ENCODE data around the gene ZNF839.
A peak's percentile ranks its signal among the peaks of the same experiment; 100 is the strongest.

The ZNF839 gene

DNA sequence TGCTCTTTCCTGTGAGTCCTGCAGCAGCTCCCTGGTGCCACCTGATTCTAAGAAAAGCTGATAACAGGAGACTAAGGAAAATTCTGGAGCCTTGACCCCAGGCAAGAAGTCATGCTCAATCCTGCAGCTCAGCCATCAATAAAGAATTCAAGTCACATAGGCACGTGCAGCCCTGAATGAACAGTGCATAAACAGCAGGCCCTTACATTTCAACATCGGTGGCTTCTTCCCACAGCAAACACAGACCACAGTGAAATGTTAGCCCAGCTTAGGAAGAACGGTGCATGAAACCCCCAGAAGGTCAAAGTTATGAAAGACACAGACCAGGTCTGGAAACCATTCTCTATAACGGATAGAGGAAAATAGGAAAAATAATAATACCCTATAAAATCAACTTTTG, 32.7 kb downstream of the ZNF839 start:
- Mint-ChIP-seq H3K27me3 (ENCODE audit: low read depth) (no peaks in the 10 kb centered on the region), H3K36me3 (ENCODE audit: low read depth) (peaks cover 54% of the 10 kb centered on the region), H3K4me1 (no peaks in the 10 kb centered on the region), H3K27ac (no peak overlapping the region), H3K4me3 (no peak overlapping the region), H3K9me3 (no peaks in the 10 kb centered on the region)
- TF ChIP-seq, protein P1, sequence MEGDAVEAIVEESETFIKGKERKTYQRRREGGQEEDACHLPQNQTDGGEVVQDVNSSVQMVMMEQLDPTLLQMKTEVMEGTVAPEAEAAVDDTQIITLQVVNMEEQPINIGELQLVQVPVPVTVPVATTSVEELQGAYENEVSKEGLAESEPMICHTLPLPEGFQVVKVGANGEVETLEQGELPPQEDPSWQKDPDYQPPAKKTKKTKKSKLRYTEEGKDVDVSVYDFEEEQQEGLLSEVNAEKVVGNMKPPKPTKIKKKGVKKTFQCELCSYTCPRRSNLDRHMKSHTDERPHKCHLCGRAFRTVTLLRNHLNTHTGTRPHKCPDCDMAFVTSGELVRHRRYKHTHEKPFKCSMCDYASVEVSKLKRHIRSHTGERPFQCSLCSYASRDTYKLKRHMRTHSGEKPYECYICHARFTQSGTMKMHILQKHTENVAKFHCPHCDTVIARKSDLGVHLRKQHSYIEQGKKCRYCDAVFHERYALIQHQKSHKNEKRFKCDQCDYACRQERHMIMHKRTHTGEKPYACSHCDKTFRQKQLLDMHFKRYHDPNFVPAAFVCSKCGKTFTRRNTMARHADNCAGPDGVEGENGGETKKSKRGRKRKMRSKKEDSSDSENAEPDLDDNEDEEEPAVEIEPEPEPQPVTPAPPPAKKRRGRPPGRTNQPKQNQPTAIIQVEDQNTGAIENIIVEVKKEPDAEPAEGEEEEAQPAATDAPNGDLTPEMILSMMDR (IDR thresholded peaks at IDR 0.05; ENCODE audit: unreplicated experiment in 3 of 3) = no peak

DNA sequence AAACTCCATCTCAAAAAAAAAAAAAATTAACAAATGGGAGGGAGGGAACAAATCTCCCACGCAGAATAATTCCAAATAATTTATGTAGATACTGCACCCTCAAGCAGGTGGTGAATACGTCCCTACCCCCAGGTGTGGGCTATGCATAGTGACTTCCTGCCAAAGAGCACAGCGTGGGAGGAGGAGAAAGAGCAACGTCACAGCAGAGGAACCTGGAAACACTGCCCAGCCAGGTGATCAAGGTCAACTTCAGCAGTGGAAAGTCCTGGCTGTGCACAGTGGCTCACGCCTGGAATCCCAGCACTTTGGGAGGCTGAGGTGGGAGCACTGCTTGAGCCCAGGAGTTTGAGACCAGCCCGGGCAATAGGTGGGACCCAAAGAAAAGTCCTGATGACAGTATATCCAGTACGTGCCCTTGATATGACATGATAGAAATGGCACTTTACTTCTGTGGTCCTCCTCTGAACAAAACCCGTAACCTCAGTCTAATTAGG, 33.6 kb downstream of the ZNF839 start:
- no peak overlapping the region for H3K27ac Mint-ChIP-seq
- peaks cover 54% of the 10 kb centered on the region for H3K36me3 Mint-ChIP-seq (ENCODE audit: low read depth)

DNA sequence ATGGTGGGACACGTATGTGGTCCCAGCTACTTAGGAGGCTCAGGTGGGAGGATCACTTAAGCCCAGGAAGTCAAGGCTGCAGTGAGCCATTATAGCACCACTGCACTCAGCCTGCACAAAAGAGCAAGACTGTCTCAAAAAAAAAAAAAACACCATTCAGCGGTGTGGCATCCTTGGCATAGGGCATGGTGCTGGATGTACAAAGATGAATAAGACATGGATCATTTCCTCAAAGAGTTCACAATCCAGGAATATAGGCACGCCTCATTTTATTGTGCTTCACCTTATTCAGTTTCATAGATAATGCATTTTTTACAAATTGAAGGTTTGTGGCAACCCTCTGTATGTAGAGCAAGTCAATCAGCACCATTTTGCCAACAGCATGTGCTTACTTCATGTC, 36.7 kb downstream of the ZNF839 start:
- TF ChIP-seq, protein P1 (IDR thresholded peaks at IDR 0.05; ENCODE audit: unreplicated experiment in 3 of 3) = no peak
- H3K27me3 Mint-ChIP-seq (ENCODE audit: low read depth) = no peaks in the 10 kb centered on the region
- H3K9me3 Mint-ChIP-seq = no peaks in the 10 kb centered on the region
- peaks cover 6% of the 10 kb centered on the region for H3K4me1 Mint-ChIP-seq
- peaks cover 37% of the 10 kb centered on the region for H3K36me3 Mint-ChIP-seq (ENCODE audit: low read depth)
- H3K4me3 Mint-ChIP-seq = no peak overlapping the region
- no peak overlapping the region for H3K27ac Mint-ChIP-seq

More for the DNA sequence above, 33.6 kb downstream of the ZNF839 start:
- no peaks in the 10 kb centered on the region for H3K9me3 Mint-ChIP-seq
- TF ChIP-seq, protein P1 (IDR thresholded peaks at IDR 0.05; ENCODE audit: unreplicated experiment in 3 of 3) = no peak
- no peak overlapping the region for H3K4me3 Mint-ChIP-seq
- H3K27me3 Mint-ChIP-seq (ENCODE audit: low read depth) = no peaks in the 10 kb centered on the region
- H3K4me1 Mint-ChIP-seq = no peaks in the 10 kb centered on the region

DNA sequence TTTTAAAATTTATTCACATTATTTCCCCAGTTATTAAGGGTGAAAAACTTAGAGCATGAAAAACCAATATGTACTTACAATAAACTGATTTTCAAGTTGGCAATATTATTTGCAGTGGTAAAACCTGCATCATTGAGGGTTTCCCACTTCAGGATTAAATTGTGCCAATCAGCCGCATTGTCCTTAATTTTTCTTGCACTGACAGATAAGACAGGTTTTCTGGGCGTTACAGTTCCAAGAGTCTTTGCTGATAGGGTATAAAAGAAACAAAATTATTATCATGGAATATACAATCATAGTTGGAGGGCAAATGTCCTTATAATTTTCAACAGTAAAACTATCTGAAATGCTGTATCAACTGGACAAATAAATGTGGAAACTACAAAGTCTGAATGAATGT, 39.8 kb downstream of the ZNF839 start:
- no peaks in the 10 kb centered on the region for H3K27me3 Mint-ChIP-seq (ENCODE audit: low read depth)
- H3K36me3 Mint-ChIP-seq (ENCODE audit: low read depth) = peaks cover 22% of the 10 kb centered on the region
- TF ChIP-seq, protein P1 (IDR thresholded peaks at IDR 0.05; ENCODE audit: unreplicated experiment in 3 of 3) = no peak
- H3K27ac Mint-ChIP-seq = no peak overlapping the region
- H3K4me3 Mint-ChIP-seq = no peak overlapping the region
- H3K4me1 Mint-ChIP-seq = peaks cover 11% of the 10 kb centered on the region
- H3K9me3 Mint-ChIP-seq = no peaks in the 10 kb centered on the region

DNA sequence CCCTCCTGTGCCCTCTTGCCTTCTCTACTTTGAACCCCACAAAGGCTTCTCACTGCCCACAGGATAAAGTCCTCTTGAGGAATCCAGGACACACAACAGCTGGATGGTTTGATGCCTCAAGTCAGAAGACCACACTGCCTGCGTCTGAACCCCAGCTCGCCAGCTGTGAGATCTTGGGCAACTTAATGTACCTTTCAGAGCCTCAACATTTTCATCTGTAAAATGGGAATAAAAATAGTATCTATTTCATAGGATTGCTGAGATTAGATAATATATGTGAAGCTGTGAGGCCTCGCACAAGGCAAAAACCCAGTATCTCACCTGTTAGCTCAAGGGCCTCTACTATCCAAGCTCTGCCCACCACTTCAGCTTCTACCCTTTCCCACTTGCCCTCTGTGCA, 40.8 kb downstream of the ZNF839 start:
- no peak overlapping the region for H3K27ac Mint-ChIP-seq
- H3K9me3 Mint-ChIP-seq = no peaks in the 10 kb centered on the region
- TF ChIP-seq, protein P1 (IDR thresholded peaks at IDR 0.05; ENCODE audit: unreplicated experiment in 3 of 3) = no peak
- no peaks in the 10 kb centered on the region for H3K27me3 Mint-ChIP-seq (ENCODE audit: low read depth)
- H3K36me3 Mint-ChIP-seq (ENCODE audit: low read depth) = peaks cover 20% of the 10 kb centered on the region
- H3K4me1 Mint-ChIP-seq = peaks cover 11% of the 10 kb centered on the region
- H3K4me3 Mint-ChIP-seq = peak overlapping the region; percentile 95 to 98 (median 95)

DNA sequence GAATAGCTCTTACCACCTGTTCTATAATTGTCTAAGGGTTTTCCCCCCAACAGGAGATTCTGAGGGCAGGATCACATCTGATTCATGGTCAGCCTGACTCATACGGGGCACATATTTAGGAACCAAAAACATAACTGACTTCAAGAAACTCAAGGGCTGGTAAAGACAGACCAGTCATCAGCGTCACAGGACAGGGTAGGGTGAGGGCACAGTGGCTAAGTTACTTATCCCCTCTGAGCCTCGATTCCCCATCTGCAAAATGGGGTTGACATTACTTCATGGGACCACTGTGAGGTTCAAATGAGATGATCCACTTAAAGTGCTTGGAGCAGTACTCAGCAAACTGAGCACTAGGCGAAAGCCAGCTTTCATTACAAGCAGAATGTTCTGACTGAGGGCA, 42.5 kb downstream of the ZNF839 start:
- Mint-ChIP-seq H3K27ac (peak overlapping the region; percentile 76 to 96 (median 84)), H3K27me3 (ENCODE audit: low read depth) (no peaks in the 10 kb centered on the region), H3K36me3 (ENCODE audit: low read depth) (peaks cover 10% of the 10 kb centered on the region), H3K9me3 (no peaks in the 10 kb centered on the region), H3K4me1 (peaks cover 11% of the 10 kb centered on the region), H3K4me3 (peak overlapping the region; percentile 95 to 98 (median 95))
- TF ChIP-seq, protein P1 (IDR thresholded peaks at IDR 0.05; ENCODE audit: unreplicated experiment in 3 of 3) = no peak

All from nephron (organoid).